ENCODE data around the gene EXOG.

- TF ChIP-seq POLR2A (IDR thresholded peaks at IDR 0.05) (no peak), CTCF (IDR thresholded peaks at IDR 0.05) (no peak)
Observed at GRCh38 chr3:38454884-38455638, 41.1 kb upstream of the EXOG start.

All from adrenal gland (tissue), 5 donors.